Nucleus accumbens (tissue), 56 donors: ENCODE data around the gene ANKRD33B.

Experiments
- DNase-seq, 56 donors: peaks; one replicate each; lab custom pipeline; 2025; lab: John Stamatoyannopoulos, UW

The ANKRD33B gene

GRCh38 chr5:10686890-10687289 lies 123.0 kb downstream of the ANKRD33B start:
- DNase-seq, result no peak

- DNase-seq, result no peak
These were observed 124.8 kb downstream of the ANKRD33B start for GRCh38 chr5:10688651-10689171.

GRCh38 chr5:10689391-10690081 lies 125.7 kb downstream of the ANKRD33B start:
- DNase-seq, result peak in 2 of 56 donors; percentile 2 to 9

- no peak for DNase-seq
These were observed 126.9 kb downstream of the ANKRD33B start for GRCh38 chr5:10690460-10691440.

GRCh38 chr5:10691826-10692785 lies 128.2 kb downstream of the ANKRD33B start:
- no peak for DNase-seq

- peak in 52 of 56 donors; percentile 8 to 83 (median 52) for DNase-seq
These were observed 131.3 kb downstream of the ANKRD33B start for GRCh38 chr5:10695055-10695649.

- no peak for DNase-seq
These were observed 132.1 kb downstream of the ANKRD33B start for GRCh38 chr5:10695759-10696543.

GRCh38 chr5:10699281-10699874 lies 135.5 kb downstream of the ANKRD33B start:
- no peak for DNase-seq

- no peak for DNase-seq
These were observed 136.1 kb downstream of the ANKRD33B start for GRCh38 chr5:10699987-10700386.

- DNase-seq, result no peak
These were observed 136.6 kb downstream of the ANKRD33B start for GRCh38 chr5:10700516-10700915.

- peak in 22 of 56 donors; percentile 5 to 60 (median 14) for DNase-seq
These were observed 137.7 kb downstream of the ANKRD33B start for GRCh38 chr5:10701567-10702039.

GRCh38 chr5:10702040-10702629 lies 138.3 kb downstream of the ANKRD33B start:
- DNase-seq, result no peak

- DNase-seq, result peak in 1 of 56 donors; percentile 11
These were observed 139.1 kb downstream of the ANKRD33B start for GRCh38 chr5:10702911-10703491.

- peak in 1 of 56 donors; percentile 11 for DNase-seq
These were observed 139.8 kb downstream of the ANKRD33B start for GRCh38 chr5:10703676-10704075.

- no peak for DNase-seq
These were observed 141.2 kb downstream of the ANKRD33B start for GRCh38 chr5:10704949-10705621.

GRCh38 chr5:10705747-10706146 lies 141.9 kb downstream of the ANKRD33B start:
- DNase-seq, result no peak

- DNase-seq, result no peak
These were observed 142.5 kb downstream of the ANKRD33B start for GRCh38 chr5:10706326-10706725.
